Measurements from ENCODE around the gene TMEM140.
A peak's percentile ranks its signal among the peaks of the same experiment; 100 is the strongest.

TMEM140 gene

DNA sequence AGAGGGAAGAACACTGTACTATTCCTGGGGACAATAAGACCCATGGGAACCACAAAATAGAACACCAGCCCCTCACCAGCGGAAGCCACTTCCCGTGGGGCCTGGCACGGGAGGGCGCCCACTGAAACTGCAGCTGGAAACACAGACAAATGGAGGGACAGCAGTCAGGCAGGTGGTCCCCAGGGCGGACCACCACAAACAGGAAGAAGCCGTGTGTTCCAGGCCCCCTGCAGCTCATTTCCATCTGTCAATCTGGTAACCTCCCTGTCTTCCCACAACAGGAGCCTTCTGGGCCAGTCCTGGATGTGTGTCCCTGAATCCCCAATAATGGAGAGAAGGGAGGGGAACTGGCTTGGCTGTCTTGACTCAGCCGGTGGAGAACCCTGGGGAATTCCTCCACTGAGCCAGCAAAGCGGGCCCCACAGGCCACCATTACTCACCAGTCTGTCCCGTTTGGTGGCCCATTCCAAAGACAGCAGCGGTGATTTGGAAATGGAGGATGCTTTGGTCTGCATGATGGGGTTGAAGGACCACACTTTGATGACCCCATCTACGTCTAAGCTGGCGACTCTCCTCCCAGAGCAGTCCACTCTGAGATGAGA lies 46.7 kb downstream of the TMEM140 start:
- no peak overlapping the region for H3K4me3 ChIP-seq (ENCODE audit: low read length)
- TF ChIP-seq, protein P1, sequence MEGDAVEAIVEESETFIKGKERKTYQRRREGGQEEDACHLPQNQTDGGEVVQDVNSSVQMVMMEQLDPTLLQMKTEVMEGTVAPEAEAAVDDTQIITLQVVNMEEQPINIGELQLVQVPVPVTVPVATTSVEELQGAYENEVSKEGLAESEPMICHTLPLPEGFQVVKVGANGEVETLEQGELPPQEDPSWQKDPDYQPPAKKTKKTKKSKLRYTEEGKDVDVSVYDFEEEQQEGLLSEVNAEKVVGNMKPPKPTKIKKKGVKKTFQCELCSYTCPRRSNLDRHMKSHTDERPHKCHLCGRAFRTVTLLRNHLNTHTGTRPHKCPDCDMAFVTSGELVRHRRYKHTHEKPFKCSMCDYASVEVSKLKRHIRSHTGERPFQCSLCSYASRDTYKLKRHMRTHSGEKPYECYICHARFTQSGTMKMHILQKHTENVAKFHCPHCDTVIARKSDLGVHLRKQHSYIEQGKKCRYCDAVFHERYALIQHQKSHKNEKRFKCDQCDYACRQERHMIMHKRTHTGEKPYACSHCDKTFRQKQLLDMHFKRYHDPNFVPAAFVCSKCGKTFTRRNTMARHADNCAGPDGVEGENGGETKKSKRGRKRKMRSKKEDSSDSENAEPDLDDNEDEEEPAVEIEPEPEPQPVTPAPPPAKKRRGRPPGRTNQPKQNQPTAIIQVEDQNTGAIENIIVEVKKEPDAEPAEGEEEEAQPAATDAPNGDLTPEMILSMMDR (IDR thresholded peaks at IDR 0.05; ENCODE audit: insufficient read depth, low read depth, low read length, missing control alignments): no peak
- peak; percentile 55 for DNase-seq (ENCODE audit: low read depth)

DNA sequence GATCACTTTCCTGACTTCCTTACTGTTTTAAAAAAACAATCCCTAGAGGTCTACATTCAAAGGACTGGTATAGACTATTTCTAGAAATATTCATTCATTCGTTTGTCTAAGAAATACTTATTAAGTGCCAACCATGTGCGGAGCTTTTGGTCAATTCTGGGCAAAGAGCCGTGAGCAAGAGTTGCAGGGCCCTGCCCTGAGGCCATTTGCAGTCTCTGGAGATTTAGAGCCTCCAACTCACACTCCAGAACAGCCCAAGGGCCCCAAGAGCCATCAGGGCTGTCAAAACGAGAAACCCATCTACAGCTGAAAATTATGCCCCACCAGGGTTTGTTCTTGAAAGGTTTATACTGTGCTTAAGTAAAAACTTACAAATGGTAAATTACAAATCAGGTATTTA lies 47.3 kb downstream of the TMEM140 start:
- no peak overlapping the region for H3K4me3 ChIP-seq (ENCODE audit: low read length)
- TF ChIP-seq, protein P1 (IDR thresholded peaks at IDR 0.05; ENCODE audit: insufficient read depth, low read depth, low read length, missing control alignments): no peak
- DNase-seq (ENCODE audit: low read depth): no peak

DNA sequence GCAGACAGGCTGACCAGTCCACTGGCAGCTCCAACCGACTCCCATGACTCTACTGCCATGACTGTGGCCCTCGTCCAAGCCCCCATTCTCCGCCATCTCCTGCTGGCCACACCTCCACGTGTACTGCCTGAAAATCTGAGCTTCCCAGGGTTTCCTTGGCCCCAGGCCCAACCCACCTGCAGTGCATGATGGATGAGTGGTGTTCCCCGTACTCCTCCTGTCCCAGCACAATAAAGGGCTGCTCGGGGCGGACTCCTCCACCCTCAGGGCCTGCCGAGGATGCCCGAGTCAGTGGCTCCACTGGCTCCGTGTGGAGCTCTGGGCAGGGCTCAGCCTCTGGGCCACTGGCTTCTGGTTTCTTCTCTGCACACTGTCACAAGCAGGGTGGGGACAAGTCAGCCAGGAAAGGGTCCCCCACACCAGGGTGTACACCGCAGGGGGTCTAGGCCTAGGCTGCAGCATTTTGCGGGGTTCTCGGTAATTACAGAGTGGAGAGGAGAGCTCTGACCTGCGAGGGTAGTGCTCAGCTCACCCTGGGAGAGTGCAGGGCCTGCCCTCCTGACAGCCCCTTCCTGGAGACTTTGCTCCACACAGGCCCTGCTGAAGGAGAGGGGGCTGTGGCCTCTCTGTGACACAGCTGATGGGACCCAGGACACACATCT lies 48.2 kb downstream of the TMEM140 start:
- TF ChIP-seq, protein P1 (IDR thresholded peaks at IDR 0.05; ENCODE audit: insufficient read depth, low read depth, low read length, missing control alignments): no peak
- DNase-seq (ENCODE audit: low read depth): no peak
- no peak overlapping the region for H3K4me3 ChIP-seq (ENCODE audit: low read length)

DNA sequence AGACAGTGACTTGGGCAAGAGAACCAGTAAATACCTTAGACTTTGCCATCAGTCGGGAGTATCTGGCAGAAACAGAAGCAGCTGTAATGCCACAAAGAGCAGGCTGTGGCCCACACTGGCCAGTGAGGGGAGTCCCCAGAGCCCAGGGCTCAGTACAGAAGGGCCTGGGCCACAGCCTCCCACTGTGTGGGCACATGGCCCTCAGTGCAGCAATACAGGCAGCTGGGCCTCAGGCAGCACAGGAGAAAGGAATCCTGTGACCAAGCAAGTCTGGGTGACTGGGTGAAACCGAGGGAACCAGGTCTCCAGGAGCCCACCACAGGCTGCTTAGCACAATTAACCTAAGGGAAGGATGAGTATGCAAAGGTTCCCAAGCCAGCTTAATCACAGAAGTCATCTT lies 49.5 kb downstream of the TMEM140 start:
- TF ChIP-seq, protein P1 (IDR thresholded peaks at IDR 0.05; ENCODE audit: insufficient read depth, low read depth, low read length, missing control alignments): no peak
- no peak for DNase-seq (ENCODE audit: low read depth)

DNA sequence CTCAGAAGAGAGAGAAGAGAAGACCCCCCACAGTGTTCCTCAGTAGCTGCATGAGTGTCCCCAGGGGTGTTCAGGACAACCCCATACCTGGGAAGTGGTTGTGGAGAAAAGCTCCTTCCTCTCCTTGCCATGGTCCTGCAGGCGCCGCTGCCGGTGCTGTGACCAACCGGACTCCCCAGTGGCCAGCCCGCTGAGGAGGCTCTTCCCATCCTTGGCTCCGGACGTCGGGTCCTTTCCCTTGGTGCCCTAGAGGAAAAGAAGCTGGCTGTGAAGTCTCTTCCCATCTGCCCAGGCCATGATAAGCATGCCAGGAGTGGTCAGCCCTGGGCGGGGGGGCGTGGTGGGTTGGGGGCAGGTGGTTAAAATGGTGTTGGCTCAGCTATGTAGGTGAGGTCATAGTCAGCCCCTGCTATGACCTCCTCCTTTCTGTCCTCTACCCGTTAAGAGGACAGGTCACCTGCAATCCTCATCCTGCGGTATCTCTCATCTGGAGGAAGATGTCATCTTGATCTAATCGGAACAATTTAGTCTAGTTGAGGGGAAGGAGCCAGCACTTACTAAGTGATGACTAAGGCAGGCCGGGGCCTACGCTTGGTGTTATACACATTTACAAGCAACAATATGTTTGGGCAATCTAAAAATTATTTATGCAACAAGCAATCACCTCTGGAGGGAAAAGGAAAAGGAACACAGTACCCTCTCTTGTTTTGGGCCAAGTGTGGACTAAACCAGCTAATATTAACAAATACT lies 50.2 kb downstream of the TMEM140 start:
- TF ChIP-seq, protein P1 (IDR thresholded peaks at IDR 0.05; ENCODE audit: insufficient read depth, low read depth, low read length, missing control alignments): no peak
- no peak overlapping the region for H3K4me3 ChIP-seq (ENCODE audit: low read length)
- no peak for DNase-seq (ENCODE audit: low read depth)

More for the DNA sequence above, 49.5 kb downstream of the TMEM140 start:
- H3K4me3 ChIP-seq (ENCODE audit: low read length): no peak overlapping the region

DNA sequence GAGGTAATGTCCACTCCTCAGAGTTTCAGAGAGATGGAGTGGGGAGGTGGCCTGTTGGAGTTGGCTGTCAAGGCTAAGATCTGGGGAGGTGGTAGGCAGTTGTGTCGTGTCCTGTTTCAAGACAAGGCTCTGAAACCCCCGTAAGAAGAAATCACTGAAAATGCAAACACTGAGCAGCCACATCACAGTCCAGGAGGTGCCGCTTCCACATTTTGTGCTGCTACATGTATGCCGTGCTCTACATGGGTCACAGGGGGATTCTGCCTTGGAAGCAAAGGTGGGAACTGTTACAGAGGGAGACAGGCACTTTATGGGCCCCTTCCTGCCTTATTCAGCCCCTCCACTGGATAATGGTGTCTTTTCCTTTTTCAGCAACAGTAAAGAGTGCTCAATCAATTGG lies 51.6 kb downstream of the TMEM140 start:
- H3K4me3 ChIP-seq (ENCODE audit: low read length): no peak overlapping the region
- no peak for DNase-seq (ENCODE audit: low read depth)
- TF ChIP-seq, protein P1 (IDR thresholded peaks at IDR 0.05; ENCODE audit: insufficient read depth, low read depth, low read length, missing control alignments): no peak

Data from epithelial cell of esophagus (primary cell).